GM06990 (cell line): Measurements from ENCODE around the gene SSTR4.
A peak's percentile ranks its signal among the peaks of the same experiment; 100 is the strongest.
"Not testable (repeated sequence)": the region's sequence is repeated elsewhere in the genome, so short reads cannot be mapped to it uniquely, and the experiment has no call there.

Experiments used
- DNase-seq: peaks from one replicate; pipeline ENCODE4 v3.0.0-alpha.2; 2011; ENCODE audit not compliant: insufficient read length; ENCODE audit errors: extremely low read depth
- H3K27me3 ChIP-seq: replicated peaks from 2 replicates; pipeline ENCODE4 v1.6.0; 2011; ENCODE audit warnings: low read length; ENCODE audit not compliant: control insufficient read depth, insufficient read depth
- H3K36me3 ChIP-seq: 2 replicates; pipeline ENCODE4 v1.5.1; 2011; ENCODE audit warnings: low read length; ENCODE audit not compliant: control insufficient read depth, insufficient read depth
- H3K4me3 ChIP-seq: replicated peaks from 2 replicates; pipeline ENCODE4 v1.5.1; 2011; ENCODE audit warnings: low read depth, mild to moderate bottlenecking, control low read depth, low read length
- CTCF ChIP-seq: IDR thresholded peaks from 2 replicates; pipeline ENCODE4 v1.5.1; 2011; ENCODE audit warnings: low read length, control low read depth, mild to moderate bottlenecking, inconsistent platforms; ENCODE audit not compliant: insufficient read depth, poor library complexity, severe bottlenecking

Gene SSTR4

GRCh38 chr20:23023621-23024177, 11.4 kb upstream of the SSTR4 start:
- peak; percentile 22 for TF ChIP-seq CTCF
- Histone ChIP-seq H3K36me3 (no peaks in the 10 kb centered on the region), H3K27me3 (no peaks in the 10 kb centered on the region), H3K4me3 (no peak overlapping the region)
- no peak for DNase-seq

- H3K36me3 ChIP-seq, result no peaks in the 10 kb centered on the region
These were observed 10.4 kb upstream of the SSTR4 start for GRCh38 chr20:23024701-23025100.

GRCh38 chr20:23025503-23025902, 9.6 kb upstream of the SSTR4 start:
- not testable (repeated sequence) for DNase-seq, H3K27me3 ChIP-seq, H3K4me3 ChIP-seq, H3K36me3 ChIP-seq

More at GRCh38 chr20:23024701-23025100, 10.4 kb upstream of the SSTR4 start:
- no peak for DNase-seq
- H3K4me3 ChIP-seq, result no peak overlapping the region
- no peak for TF ChIP-seq CTCF
- H3K27me3 ChIP-seq, result no peaks in the 10 kb centered on the region

- TF ChIP-seq CTCF, result no peak
- Histone ChIP-seq H3K36me3 (no peaks in the 10 kb centered on the region), H3K4me3 (no peak overlapping the region), H3K27me3 (no peaks in the 10 kb centered on the region; the same call in none of the 2 replicates)
- no peak for DNase-seq
These were observed 7.4 kb upstream of the SSTR4 start for GRCh38 chr20:23027721-23028120.

- TF ChIP-seq CTCF, result no peak
These were observed 6.7 kb upstream of the SSTR4 start for GRCh38 chr20:23028392-23028791.

GRCh38 chr20:23029324-23029723, 5.8 kb upstream of the SSTR4 start:
- TF ChIP-seq CTCF, result no peak
- H3K4me3 ChIP-seq, result no peak overlapping the region
- no peaks in the 10 kb centered on the region; the same call in none of the 2 replicates for H3K27me3 ChIP-seq
- no peak for DNase-seq
- no peaks in the 10 kb centered on the region for H3K36me3 ChIP-seq

More at GRCh38 chr20:23028392-23028791, 6.7 kb upstream of the SSTR4 start:
- no peaks in the 10 kb centered on the region; the same call in none of the 2 replicates for H3K27me3 ChIP-seq
- no peaks in the 10 kb centered on the region for H3K36me3 ChIP-seq
- H3K4me3 ChIP-seq, result no peak overlapping the region
- no peak for DNase-seq
